A673 (cell line): ENCODE measurements around the gene IGSF21. TPM values are rescaled to one million over a fixed set of nuclear protein-coding genes. Genes with fewer than 3 reads are reported as not detected.

Experiments
- BruUV-seq: library from RNA; stranded (reverse); fragments of 400-500 nt; replicated peaks from 2 replicates; lab custom pipeline; 2021; lab: Mats Ljungman, UMichigan
- CTCF ChIA-PET: fragments of 300-600 bp; sonication (Branson Sonifier 250); formaldehyde crosslinking; loops from one replicate; lab custom pipeline; 2022; ENCODE audit warnings: antibody characterized with exemption; lab: Charles Lee
- POLR2A ChIA-PET: fragments of 300-600 bp; sonication (Branson Sonifier 250); formaldehyde crosslinking; loops from one replicate; lab custom pipeline; 2022; ENCODE audit warnings: antibody characterized with exemption; ENCODE audit not compliant: low non-redundant PET; lab: Charles Lee
- DNase-seq: peaks from one replicate; pipeline ENCODE4 v3.0.0-alpha.2; 2015; ENCODE audit warnings: low spot score
- H3K27ac ChIP-seq: fragments of 200-600 bp; sonication (generic); 2 replicates; pipeline ENCODE4 v1.5.1; 2016; ENCODE audit warnings: mixed run types, low read depth, mild to moderate bottlenecking, mixed read lengths, antibody characterized with exemption, low read length; ENCODE audit not compliant: poor library complexity, severe bottlenecking
- H3K27me3 ChIP-seq: fragments of 200-600 bp; sonication (generic); replicated peaks from 2 replicates; pipeline ENCODE4 v1.6.1; 2017; ENCODE audit warnings: mixed run types, low read depth, mild to moderate bottlenecking, mixed read lengths, antibody characterized with exemption, low read length; ENCODE audit not compliant: insufficient read depth, poor library complexity
- H3K36me3 ChIP-seq: fragments of 200-600 bp; sonication (generic); 2 replicates; pipeline ENCODE4 v1.6.1; 2016; ENCODE audit warnings: mixed run types, mild to moderate bottlenecking, mixed read lengths, antibody characterized with exemption, low read length; ENCODE audit not compliant: insufficient read depth, poor library complexity, severe bottlenecking
- H3K4me1 ChIP-seq: fragments of 200-600 bp; sonication (generic); 2 replicates; pipeline ENCODE4 v1.6.1; 2017; ENCODE audit warnings: mixed run types, mild to moderate bottlenecking, mixed read lengths, antibody characterized with exemption, low read length; ENCODE audit not compliant: insufficient read depth, poor library complexity, severe bottlenecking
- H3K4me3 ChIP-seq: fragments of 200-600 bp; sonication (generic); 2 replicates; pipeline ENCODE4 v1.5.1; 2016; ENCODE audit warnings: low read depth, mixed run types, mild to moderate bottlenecking, mixed read lengths, low read length; ENCODE audit not compliant: poor library complexity, severe bottlenecking
- H3K9me3 ChIP-seq: fragments of 200-600 bp; sonication (generic); 2 replicates; pipeline ENCODE4 v1.6.1; 2016; ENCODE audit warnings: mixed run types, low read depth, mild to moderate bottlenecking, mixed read lengths, antibody characterized with exemption, low read length; ENCODE audit not compliant: poor library complexity, severe bottlenecking
- CTCF ChIP-seq: fragments of 300-800, 200-600 bp; sonication (generic); conservative IDR thresholded peaks from 2 replicates; pipeline ENCODE4 v1.5.1; 2017; ENCODE audit warnings: low read depth, mild to moderate bottlenecking, antibody characterized with exemption, low read length, moderate library complexity, mixed read lengths
- EZH2 ChIP-seq: fragments of 200-600 bp; sonication (generic); IDR thresholded peaks from 2 replicates; pipeline ENCODE4 v1.6.1; 2017; ENCODE audit warnings: borderline replicate concordance, low read depth, mild to moderate bottlenecking, mixed read lengths, antibody characterized with exemption, low read length; ENCODE audit not compliant: poor library complexity, severe bottlenecking
- intact Hi-C: fragments of 100-400 bp; cut with micrococcal nuclease; formaldehyde crosslinking; loops from one replicate; pipeline ENCODE4 v1.10.0; 2022; ENCODE audit not compliant: unreplicated experiment
- total RNA-seq: library from RNA; stranded (reverse); gene quantifications from 2 replicates; pipeline ENCODE4 v1.2.3, GENCODE V29; 2021

The IGSF21 gene
- total RNA-seq, 1 experiment from 2014 or later, result 3.2 TPM

GRCh38 chr1:18289597-18289996 is 182.0 kb downstream of the IGSF21 start:
- ChIA-PET POLR2A (no interaction called here), CTCF (no interaction called here)
- BruUV-seq, result no TSS peak
- Histone ChIP-seq H3K27me3 (no peaks in the 10 kb centered on the region), H3K4me3 (no peak overlapping the region), H3K36me3 (no peaks in the 10 kb centered on the region), H3K4me1 (peaks cover 4% of the 10 kb centered on the region), H3K27ac (no peak overlapping the region), H3K9me3 (no peaks in the 10 kb centered on the region)
- TF ChIP-seq EZH2, result no peak
- no peak for TF ChIP-seq CTCF
- no peak for DNase-seq
- intact Hi-C loops, result no loop called here

DNA sequence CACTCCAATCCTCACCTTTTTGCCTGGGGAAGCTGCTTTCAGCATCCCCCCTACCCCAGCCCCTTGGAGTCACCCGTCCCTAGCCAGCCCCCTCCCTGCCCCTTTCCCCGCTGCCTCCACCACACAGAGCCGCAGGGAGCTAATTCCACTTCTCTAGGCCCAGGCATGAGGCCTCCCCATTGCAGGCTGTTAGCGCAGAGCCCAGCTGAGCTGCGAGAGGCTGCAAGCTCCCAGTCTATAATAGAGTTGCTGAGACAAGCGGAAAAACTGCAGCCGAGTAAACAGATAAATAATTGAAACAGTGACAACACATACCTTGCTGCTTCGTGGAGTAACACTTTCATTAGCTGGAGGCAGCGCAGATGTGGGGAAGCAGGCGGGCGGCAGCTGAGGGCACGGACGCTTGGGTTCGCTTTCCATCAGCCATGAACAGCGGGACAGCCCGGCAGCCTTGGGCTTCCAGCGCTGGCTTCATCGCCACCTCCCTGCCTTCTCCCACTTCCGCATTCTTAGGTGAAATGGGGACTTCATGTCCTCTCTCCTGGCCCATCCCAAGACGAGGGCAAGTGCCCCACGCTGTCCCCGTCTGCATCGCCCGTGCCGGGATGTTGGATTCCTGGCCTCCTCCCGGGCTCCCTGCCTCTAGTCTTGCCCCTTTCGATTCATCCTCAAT is 183.3 kb downstream of the IGSF21 start:
- Histone ChIP-seq H3K36me3 (no peaks in the 10 kb centered on the region), H3K27ac (no peak overlapping the region), H3K4me1 (peaks cover 10% of the 10 kb centered on the region), H3K27me3 (no peaks in the 10 kb centered on the region), H3K4me3 (no peak overlapping the region), H3K9me3 (no peaks in the 10 kb centered on the region)
- BruUV-seq, result no TSS peak
- POLR2A ChIA-PET, result interaction anchor here (0.5 to 0.6 kb wide), 2 partner anchors 612 to 855 kb away, joined by 3 to 5 read pairs; no protein-coding TSS in a partner anchor
- CTCF ChIA-PET, result no interaction called here
- no peak for DNase-seq
- TF ChIP-seq CTCF (no peak), EZH2 (no peak)
- intact Hi-C loops, result no loop called here

DNA sequence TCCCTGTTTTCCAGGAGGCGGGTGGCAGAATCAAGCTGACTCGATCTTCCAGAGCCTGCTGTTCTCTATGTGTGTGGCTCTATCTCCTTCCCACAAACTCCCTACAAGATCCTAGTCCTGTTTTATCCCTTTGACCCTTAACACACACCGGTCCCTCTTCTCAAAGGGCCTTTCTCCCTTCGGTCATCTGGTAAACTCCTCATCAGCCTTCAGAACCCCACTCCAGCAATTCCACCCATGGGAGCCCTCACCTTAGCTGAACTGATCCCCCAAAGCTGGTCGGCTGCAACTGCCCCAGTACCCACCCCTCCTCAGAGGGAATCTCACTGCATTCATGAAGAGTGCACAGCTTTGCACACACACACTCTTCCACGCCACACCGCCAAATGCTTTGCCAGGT is 184.9 kb downstream of the IGSF21 start:
- POLR2A ChIA-PET, result no interaction called here
- DNase-seq, result no peak
- CTCF ChIA-PET, result no interaction called here
- H3K4me1 ChIP-seq, result peaks cover 10% of the 10 kb centered on the region
- H3K9me3 ChIP-seq, result no peaks in the 10 kb centered on the region
- H3K36me3 ChIP-seq, result no peaks in the 10 kb centered on the region
- intact Hi-C loops, result no loop called here
- TF ChIP-seq CTCF, result no peak
- TF ChIP-seq EZH2, result no peak
- H3K27ac ChIP-seq, result no peak overlapping the region
- no TSS peak for BruUV-seq
- no peaks in the 10 kb centered on the region for H3K27me3 ChIP-seq
- no peak overlapping the region for H3K4me3 ChIP-seq
